ENCODE measurements around the gene ANP32D.

DNA sequence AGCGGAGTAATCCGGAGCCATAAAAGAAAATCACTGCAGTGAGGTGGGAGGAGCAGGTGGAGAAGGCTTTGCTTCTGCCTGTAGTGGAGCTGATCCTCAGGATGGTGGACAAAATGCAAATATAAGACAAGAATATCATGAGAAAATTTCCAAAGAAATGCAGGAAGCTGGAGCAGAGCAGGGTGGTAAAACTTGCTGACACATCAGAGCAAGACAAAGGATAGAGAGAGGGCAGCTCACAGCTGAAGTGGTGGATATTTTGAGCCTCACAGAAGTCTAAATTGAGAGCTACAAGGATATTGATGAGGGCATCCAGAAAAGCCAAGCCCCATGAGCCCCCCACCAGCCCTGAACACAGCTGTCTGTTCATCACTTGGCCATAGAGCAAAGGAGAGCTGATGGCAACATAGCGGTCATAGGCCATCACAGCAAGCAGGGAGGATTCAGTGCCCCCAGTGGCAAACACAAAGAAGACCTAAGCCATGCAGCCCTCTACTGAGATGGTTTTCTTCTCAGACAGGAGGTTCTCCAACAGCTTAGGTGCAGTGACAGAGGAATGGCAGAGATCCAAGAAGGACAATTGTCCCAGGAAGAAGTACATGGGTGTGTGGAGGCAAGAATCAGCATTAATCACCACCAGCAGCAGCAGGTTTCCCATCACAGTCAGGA, 30.0 kb upstream of the ANP32D start:
- no peak for TF ChIP-seq TAF1 (IDR thresholded peaks at IDR 0.05; ENCODE audit: low read depth)
- TF ChIP-seq EP300 (IDR thresholded peaks at IDR 0.05; ENCODE audit: borderline replicate concordance) = no peak
- no peak for TF ChIP-seq CEBPB (IDR thresholded peaks at IDR 0.05)
- TF ChIP-seq, protein P1, sequence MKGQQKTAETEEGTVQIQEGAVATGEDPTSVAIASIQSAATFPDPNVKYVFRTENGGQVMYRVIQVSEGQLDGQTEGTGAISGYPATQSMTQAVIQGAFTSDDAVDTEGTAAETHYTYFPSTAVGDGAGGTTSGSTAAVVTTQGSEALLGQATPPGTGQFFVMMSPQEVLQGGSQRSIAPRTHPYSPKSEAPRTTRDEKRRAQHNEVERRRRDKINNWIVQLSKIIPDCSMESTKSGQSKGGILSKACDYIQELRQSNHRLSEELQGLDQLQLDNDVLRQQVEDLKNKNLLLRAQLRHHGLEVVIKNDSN (IDR thresholded peaks at IDR 0.05) = no peak
- TF ChIP-seq RAD21 (IDR thresholded peaks at IDR 0.05; ENCODE audit: low read depth) = 0 out of 2 replicates have a peak, but pooled peaks have one; percentile 7
- no peak for TF ChIP-seq FOXM1 (IDR thresholded peaks at IDR 0.05; ENCODE audit: borderline replicate concordance, low read depth)
- TF ChIP-seq, protein P2, sequence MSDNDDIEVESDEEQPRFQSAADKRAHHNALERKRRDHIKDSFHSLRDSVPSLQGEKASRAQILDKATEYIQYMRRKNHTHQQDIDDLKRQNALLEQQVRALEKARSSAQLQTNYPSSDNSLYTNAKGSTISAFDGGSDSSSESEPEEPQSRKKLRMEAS (IDR thresholded peaks at IDR 0.05) = no peak

All from Ishikawa (cell line).